Neuronal stem cell (in vitro differentiated cells): ENCODE data around the gene ADRA2C.
A peak's percentile ranks its signal among the peaks of the same experiment; 100 is the strongest.

Experiments used
- DNase-seq: peaks from one replicate; pipeline ENCODE4 v3.0.0-alpha.2; 2013; ENCODE audit warnings: low spot score
- H2AFZ ChIP-seq: one replicate; pipeline ENCODE4 v1.6.1; 2013; ENCODE audit warnings: mild to moderate bottlenecking, low read length, inconsistent platforms
- H2AK5ac ChIP-seq: 2 replicates; pipeline ENCODE4 v1.6.1; 2013; ENCODE audit warnings: low read depth, mild to moderate bottlenecking, inconsistent platforms, low read length, moderate library complexity, mixed read lengths
- H2BK120ac ChIP-seq: 2 replicates; pipeline ENCODE4 v1.6.1; 2013; ENCODE audit warnings: low read depth, mild to moderate bottlenecking, inconsistent platforms, low read length, moderate library complexity, mixed read lengths
- H2BK12ac ChIP-seq: one replicate; pipeline ENCODE4 v1.6.1; 2013; ENCODE audit warnings: low read length, inconsistent platforms
- H2BK15ac ChIP-seq: 2 replicates; pipeline ENCODE4 v1.6.1; 2013; ENCODE audit warnings: mild to moderate bottlenecking, low read length, inconsistent platforms, mixed read lengths
- H2BK5ac ChIP-seq: one replicate; pipeline ENCODE4 v1.6.1; 2013; ENCODE audit warnings: inconsistent platforms, mild to moderate bottlenecking, low read length, moderate library complexity
- H3K14ac ChIP-seq: one replicate; pipeline ENCODE4 v1.6.1; 2013; ENCODE audit warnings: low read length, inconsistent platforms
- H3K18ac ChIP-seq: 2 replicates; pipeline ENCODE4 v1.6.1; 2013; ENCODE audit warnings: low read length, inconsistent platforms
- H3K23ac ChIP-seq: 2 replicates; pipeline ENCODE4 v1.6.1; 2013; ENCODE audit warnings: low read depth, mild to moderate bottlenecking, mixed read lengths, low read length, inconsistent platforms; ENCODE audit not compliant: poor library complexity
- H3K27ac ChIP-seq: replicated peaks from 3 replicates; pipeline ENCODE4 v1.5.1; 2013; ENCODE audit warnings: low read length, inconsistent platforms
- H3K27me3 ChIP-seq, 3 experiments: 2 replicates each; pipeline ENCODE4 v1.6.1; 2013; ENCODE audit warnings: low read length in 3 of 3, mild to moderate bottlenecking in 2 of 3, inconsistent platforms in 1 of 3, low read depth in 1 of 3, mixed read lengths in 1 of 3, moderate library complexity in 1 of 3; ENCODE audit not compliant: control insufficient read depth in 3 of 3, insufficient read depth in 3 of 3
- H3K36me3 ChIP-seq, 2 donors: replicated peaks in 1 of 2; 2 replicates each; pipeline ENCODE4 v1.6.1; 2013; ENCODE audit warnings: low read length in 2 of 2; ENCODE audit not compliant: control insufficient read depth in 2 of 2, insufficient read depth in 2 of 2
- H3K4ac ChIP-seq: 2 replicates; pipeline ENCODE4 v1.6.1; 2013; ENCODE audit warnings: inconsistent platforms, mild to moderate bottlenecking, low read length, moderate library complexity
- H3K4me1 ChIP-seq, 2 donors: 1 replicate in 1 of 2; 2 replicates in 1 of 2; pipeline ENCODE4 v1.6.1; 2013; ENCODE audit warnings: low read length in 2 of 2, low read depth in 1 of 2; ENCODE audit not compliant: control insufficient read depth in 2 of 2, insufficient read depth in 1 of 2
- H3K4me2 ChIP-seq: one replicate; pipeline ENCODE4 v1.6.1; 2013; ENCODE audit warnings: mild to moderate bottlenecking, low read length, inconsistent platforms; ENCODE audit not compliant: insufficient read depth, poor library complexity, severe bottlenecking
- H3K4me3 ChIP-seq, 2 donors: 2 replicates each; pipeline ENCODE4 v1.5.1; 2013; ENCODE audit warnings: low read length in 2 of 2, mild to moderate bottlenecking in 2 of 2, inconsistent platforms in 1 of 2, moderate library complexity in 1 of 2
- H3K79me1 ChIP-seq: one replicate; pipeline ENCODE4 v1.6.1; 2013; ENCODE audit warnings: low read depth, mild to moderate bottlenecking, inconsistent platforms, low read length, moderate library complexity
- H3K9ac ChIP-seq: one replicate; pipeline ENCODE4 v1.6.1; 2013; ENCODE audit warnings: mild to moderate bottlenecking, low read depth, low read length, inconsistent platforms; ENCODE audit not compliant: poor library complexity
- H3K9me3 ChIP-seq, 2 donors: replicated peaks in 1 of 2; 2 replicates each; pipeline versions ENCODE3 to v1.6.1; 2013; ENCODE audit warnings: low read length in 2 of 2, mild to moderate bottlenecking in 2 of 2, inconsistent platforms in 1 of 2, low read depth in 1 of 2, mixed read lengths in 1 of 2, moderate library complexity in 1 of 2; ENCODE audit not compliant: control insufficient read depth in 2 of 2, insufficient read depth in 1 of 2
- H4K8ac ChIP-seq: one replicate; pipeline ENCODE4 v1.6.1; 2013; ENCODE audit warnings: low read depth, mild to moderate bottlenecking, inconsistent platforms, low read length, moderate library complexity
- H4K91ac ChIP-seq: one replicate; pipeline ENCODE4 v1.6.1; 2013; ENCODE audit warnings: low read length, low read depth, mild to moderate bottlenecking, inconsistent platforms; ENCODE audit not compliant: poor library complexity
- WGBS, 2 donors: extraction: QIAGEN DNeasy Blood & Tissue Kit; methylation state at CpG; one replicate each; pipeline ENCODE4 v1.1.7; 2013; ENCODE audit warnings: missing lambda C conversion rate in 2 of 2, mixed read lengths in 1 of 2; ENCODE audit not compliant: insufficient read length in 2 of 2, insufficient replicate concordance in 1 of 2; ENCODE audit errors: extremely low coverage in 2 of 2; 5-methylcytosine and 5-hydroxymethylcytosine counted together

ADRA2C gene

GRCh38 chr4:3724319-3725231 is 41.6 kb upstream of the ADRA2C start:
- Histone ChIP-seq H3K4me1 (peaks cover 0 to 35% of the 10 kb centered on the region in 2 donors), H2BK120ac (no peak overlapping the region), H2BK15ac (peak overlapping the region; percentile 23), H3K4me3 (no peak overlapping the region), H3K9ac (peak overlapping the region; percentile 27), H3K4ac (no peak overlapping the region), H2BK5ac (no peak overlapping the region), H3K27me3 (peaks cover 0 to 64% (median 30%) of the 10 kb centered on the region in 3 experiments), H3K27ac (no peak overlapping the region), H3K36me3 (no peaks in the 10 kb centered on the region), H3K9me3 (peaks cover 0 to 3% of the 10 kb centered on the region in 2 donors), H3K23ac (peak overlapping the region; percentile 60), H3K18ac (peak overlapping the region; percentile 78), H3K4me2 (peak overlapping the region; percentile 54), H2BK12ac (peak overlapping the region; percentile 60), H3K79me1 (no peaks in the 10 kb centered on the region), H3K14ac (no peak overlapping the region), H4K91ac (no peak overlapping the region), H2AFZ (no peak overlapping the region), H2AK5ac (peak overlapping the region; percentile 88), H4K8ac (no peak overlapping the region)
- WGBS, 2 donors = no CpG with 5 or more reads among the region's 44 CpGs
- no peak for DNase-seq

GRCh38 chr4:3725936-3726870 is 40.0 kb upstream of the ADRA2C start:
- H3K4me1 ChIP-seq = peaks cover 0 to 29% of the 10 kb centered on the region in 2 donors
- H3K36me3 ChIP-seq = no peaks in the 10 kb centered on the region
- H2AK5ac ChIP-seq = peak overlapping the region; percentile 93
- no peak overlapping the region for H3K4me3 ChIP-seq
- no peak overlapping the region for H2AFZ ChIP-seq
- H2BK15ac ChIP-seq = peak overlapping the region; percentile 95
- DNase-seq = no peak
- peak overlapping the region; percentile 63 for H2BK12ac ChIP-seq
- H3K27me3 ChIP-seq = peaks cover 0 to 55% (median 30%) of the 10 kb centered on the region in 3 experiments
- no peak overlapping the region for H3K27ac ChIP-seq
- H3K9me3 ChIP-seq = peaks cover 0 to 3% of the 10 kb centered on the region in 2 donors
- H3K14ac ChIP-seq = no peak overlapping the region
- no peaks in the 10 kb centered on the region for H3K79me1 ChIP-seq
- no peak overlapping the region for H2BK120ac ChIP-seq
- H3K23ac ChIP-seq = peak overlapping the region; percentile 52
- H3K4me2 ChIP-seq = no peak overlapping the region
- H3K4ac ChIP-seq = no peak overlapping the region
- no peak overlapping the region for H3K9ac ChIP-seq
- H4K91ac ChIP-seq = no peak overlapping the region
- peak overlapping the region; percentile 92 for H3K18ac ChIP-seq
- WGBS, 2 donors = 100% methylated on average over 1 of the region's 10 CpGs; no CpG with 5 or more reads in 1 of the 2 donors
- H2BK5ac ChIP-seq = peak overlapping the region; percentile 42
- H4K8ac ChIP-seq = no peak overlapping the region

- no peak overlapping the region for H2BK120ac ChIP-seq
Measured at GRCh38 chr4:3727847-3728469, 38.2 kb upstream of the ADRA2C start.

More at GRCh38 chr4:3727847-3728469, 38.2 kb upstream of the ADRA2C start:
- Histone ChIP-seq H3K9ac (no peak overlapping the region), H3K79me1 (no peaks in the 10 kb centered on the region), H3K14ac (no peak overlapping the region), H3K27ac (no peak overlapping the region), H4K91ac (no peak overlapping the region), H2AK5ac (peak overlapping the region; percentile 60), H2BK5ac (peak overlapping the region; percentile 26), H3K23ac (no peak overlapping the region), H2AFZ (no peak overlapping the region), H3K4ac (no peak overlapping the region), H4K8ac (no peak overlapping the region), H3K18ac (peak overlapping the region; percentile 67), H3K36me3 (no peaks in the 10 kb centered on the region), H2BK15ac (peak overlapping the region; percentile 63), H3K4me3 (no peak overlapping the region), H3K4me2 (no peak overlapping the region), H3K27me3 (peaks cover 0 to 64% (median 30%) of the 10 kb centered on the region in 3 experiments), H3K9me3 (no peaks in the 10 kb centered on the region), H2BK12ac (no peak overlapping the region), H3K4me1 (peaks cover 0 to 29% of the 10 kb centered on the region in 2 donors)
- DNase-seq = no peak
- no CpG with 5 or more reads among the region's 16 CpGs for WGBS, 2 donors
